NCI-H2196 treated with DMSO at 0.1 percent for 48 hours (cell line): ENCODE results near the gene CELSR1.
A peak's percentile ranks its signal among the peaks of the same experiment; 100 is the strongest.
"Not testable (repeated sequence)": the region's sequence is repeated elsewhere in the genome, so short reads cannot be mapped to it uniquely, and the experiment has no call there.

ENCODE experiments used
- DNase-seq: peaks from one replicate; lab custom pipeline; 2025; ENCODE audit not compliant: unreplicated experiment; lab: John Stamatoyannopoulos, UW

CELSR1 gene

GRCh38 chr22:46336119-46337078 lies 201.0 kb downstream of the CELSR1 start:
- DNase-seq = no peak

- DNase-seq = peak; percentile 81
Observed at GRCh38 chr22:46335201-46336118, 202.0 kb downstream of the CELSR1 start, which contains the start of gene TRMU. TSS of gene TRMU (plus strand) at chr22:46335714. CDS start at chr22:46335765, 51 bp downstream.

GRCh38 chr22:46331496-46331895 lies 205.9 kb downstream of the CELSR1 start:
- no peak for DNase-seq

- DNase-seq = no peak
Observed at GRCh38 chr22:46330426-46330825, 207.0 kb downstream of the CELSR1 start.

GRCh38 chr22:46329616-46330015 lies 207.8 kb downstream of the CELSR1 start:
- no peak for DNase-seq

- DNase-seq = no peak
Observed at GRCh38 chr22:46328797-46329196, 208.6 kb downstream of the CELSR1 start.

GRCh38 chr22:46327691-46328465 lies 209.5 kb downstream of the CELSR1 start:
- no peak for DNase-seq

GRCh38 chr22:46326066-46326680 lies 211.2 kb downstream of the CELSR1 start:
- DNase-seq = no peak

- no peak for DNase-seq
Observed at GRCh38 chr22:46323162-46323561, 214.3 kb downstream of the CELSR1 start.

- DNase-seq = no peak
Observed at GRCh38 chr22:46322711-46323110, 214.7 kb downstream of the CELSR1 start.

GRCh38 chr22:46320716-46321386 lies 216.6 kb downstream of the CELSR1 start:
- no peak for DNase-seq

- no peak for DNase-seq
Observed at GRCh38 chr22:46320166-46320710, 217.2 kb downstream of the CELSR1 start.

- no peak for DNase-seq
Observed at GRCh38 chr22:46319319-46319718, 218.1 kb downstream of the CELSR1 start.

- no peak for DNase-seq
Observed at GRCh38 chr22:46318576-46318975, 218.8 kb downstream of the CELSR1 start.

- no peak for DNase-seq
Observed at GRCh38 chr22:46317646-46318045, 219.8 kb downstream of the CELSR1 start.

- no peak for DNase-seq
Observed at GRCh38 chr22:46315976-46316375, 221.4 kb downstream of the CELSR1 start.

GRCh38 chr22:46312848-46313247 lies 224.6 kb downstream of the CELSR1 start:
- DNase-seq = not testable (repeated sequence)

GRCh38 chr22:46312056-46312455 lies 225.4 kb downstream of the CELSR1 start:
- no peak for DNase-seq
